ENCODE data around the gene SH3BP2.

SH3BP2 gene

DNA sequence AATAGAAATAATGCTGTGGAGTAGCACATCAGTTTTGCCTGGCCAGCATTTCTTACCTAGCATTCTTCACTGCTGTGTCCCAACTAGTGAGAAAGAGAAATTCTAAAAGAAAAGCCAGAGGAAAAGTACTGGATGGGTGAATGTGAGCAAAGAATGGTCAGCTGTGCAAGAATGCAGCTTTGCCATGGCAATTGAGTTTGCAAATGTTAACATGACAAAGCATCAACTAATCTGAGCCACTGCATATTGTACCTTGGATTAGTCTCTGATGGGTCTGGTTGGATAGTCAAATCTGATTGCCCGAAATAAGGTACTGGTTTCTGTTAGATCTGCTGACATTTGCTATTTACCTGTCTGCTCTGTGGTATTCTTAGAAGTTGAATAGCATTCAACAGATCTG is 89.5 kb downstream of the SH3BP2 start:
- no peak for DNase-seq

GRCh38 chr4:2886161-2886560 is 93.3 kb downstream of the SH3BP2 start:
- DNase-seq, result no peak

DNA sequence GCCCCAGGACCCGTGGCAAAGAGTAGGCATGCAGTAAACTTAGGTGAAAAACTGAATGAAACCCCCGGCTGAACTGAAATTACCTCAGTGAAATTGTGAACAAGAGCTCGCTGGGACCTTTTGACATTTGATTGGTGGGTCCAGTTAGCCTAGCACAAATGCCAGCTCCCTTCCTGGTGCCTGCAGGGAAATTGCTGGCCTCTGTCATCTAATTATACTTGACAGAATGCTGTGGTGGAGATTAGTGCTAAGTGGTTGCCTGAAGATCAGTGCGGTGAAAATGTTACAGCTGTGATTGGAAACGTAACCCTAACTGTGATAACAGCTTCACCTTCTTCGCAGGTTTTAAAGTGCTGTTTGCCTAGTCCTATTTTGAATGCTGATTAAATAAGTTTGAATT is 93.7 kb downstream of the SH3BP2 start:
- DNase-seq, result no peak

DNA sequence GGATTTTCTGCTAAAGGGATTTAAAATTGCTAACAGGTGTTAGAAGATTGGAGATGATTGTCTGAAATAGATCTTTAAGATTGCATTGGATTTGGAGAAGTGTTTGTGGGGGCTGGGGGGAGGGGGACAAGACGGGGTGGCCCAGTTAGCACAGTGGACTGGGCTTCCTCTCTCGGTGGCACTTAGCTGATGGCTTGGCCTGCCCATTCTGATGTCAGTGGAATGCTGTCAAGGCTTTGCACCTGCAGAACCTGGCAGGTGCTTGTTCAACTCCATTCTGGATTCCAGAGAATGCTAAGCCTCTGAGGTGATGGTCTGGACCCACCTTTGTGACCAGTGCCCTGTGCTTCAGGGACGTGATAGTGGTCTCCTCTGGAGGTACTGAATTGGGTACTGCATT is 94.5 kb downstream of the SH3BP2 start:
- no peak for DNase-seq

GRCh38 chr4:2888886-2889285 is 96.0 kb downstream of the SH3BP2 start:
- DNase-seq, result no peak

Data from effector CD8-positive, alpha-beta T cell (primary cell).